ENCODE data around the gene RYK. TPM values are rescaled to one million over a fixed set of nuclear protein-coding genes. Genes with fewer than 3 reads are reported as not detected.

Gene RYK
- total RNA-seq, 1 experiment from 2014 or later = 93.7 TPM

DNA sequence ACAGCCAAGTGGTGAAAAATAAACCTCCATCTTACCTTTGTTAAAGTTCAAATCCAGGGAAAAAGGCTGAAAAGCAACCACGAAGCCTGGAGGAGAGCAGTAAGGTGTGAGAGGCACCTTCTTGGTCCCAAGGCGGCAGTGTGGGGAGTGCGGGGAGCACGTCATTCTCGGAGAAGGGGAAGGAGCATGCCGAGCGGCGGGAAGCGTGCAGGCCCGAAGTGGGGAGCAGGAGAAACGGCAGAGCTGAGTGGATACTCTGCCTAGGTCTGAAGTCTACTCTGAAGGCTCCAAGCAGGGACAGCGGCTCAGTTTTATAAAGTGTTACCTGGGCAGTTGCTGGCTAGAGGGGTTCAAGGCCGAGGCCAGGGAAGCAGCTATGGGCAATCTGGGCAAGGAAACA lies 96.9 kb downstream of the RYK start:
- Histone ChIP-seq H3F3A (ENCODE audit: insufficient read depth, low read depth) (no peaks in the 10 kb centered on the region), H3K27me3 (ENCODE audit: insufficient read depth, low read depth) (no peaks in the 10 kb centered on the region), H3K4me3 (no peak overlapping the region), H3K36me3 (ENCODE audit: low read depth) (peaks cover 30% of the 10 kb centered on the region), H3K4me1 (replicated peaks; ENCODE audit: insufficient read depth) (no peaks in the 10 kb centered on the region), H3K9me2 (ENCODE audit: insufficient read depth) (no peaks in the 10 kb centered on the region), H2AFZ (no peak overlapping the region), H4K20me1 (ENCODE audit: insufficient read depth) (no peaks in the 10 kb centered on the region), H3K4me2 (no peak overlapping the region), H3K27ac (no peak overlapping the region), H3K9me3 (ENCODE audit: insufficient read depth, low read depth) (no peaks in the 10 kb centered on the region), H3K79me2 (ENCODE audit: low read depth) (no peaks in the 10 kb centered on the region)
- TF ChIP-seq CTCF (conservative IDR thresholded peaks at IDR 0.05) (no peak), EZH2 (IDR thresholded peaks at IDR 0.05; ENCODE audit: low read depth) (no peak)
- BruUV-seq (replicated peaks) = no TSS peak
- intact Hi-C loops (cut with micrococcal nuclease; ENCODE audit: unreplicated experiment) = no loop called here
- DNase-seq = no peak
- ChIA-PET CTCF (no interaction called here), POLR2A (ENCODE audit: unreplicated experiment) (no interaction called here)

DNA sequence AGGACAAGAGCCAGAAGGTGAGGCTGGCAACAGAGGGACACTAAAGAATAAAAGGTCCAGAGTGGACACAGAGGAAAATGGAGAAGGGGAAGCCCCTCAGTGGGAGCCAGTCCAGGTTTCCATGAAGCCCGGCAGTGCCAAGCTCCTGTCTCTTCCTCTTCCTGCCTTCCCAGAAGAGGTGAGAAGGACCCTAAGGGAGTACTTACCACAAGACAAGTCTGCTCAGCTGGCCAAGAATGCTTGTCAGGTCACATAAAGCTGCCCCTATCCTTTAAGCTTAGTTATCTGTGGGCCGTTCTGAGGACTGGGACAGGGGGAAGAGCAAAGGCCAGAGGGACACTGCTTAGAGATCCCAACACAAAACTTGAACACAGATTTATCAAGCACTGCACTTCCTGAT lies 100.2 kb downstream of the RYK start:
- no peaks in the 10 kb centered on the region for H3K4me1 ChIP-seq (replicated peaks; ENCODE audit: insufficient read depth)
- DNase-seq = no peak
- H3K9me3 ChIP-seq (ENCODE audit: insufficient read depth, low read depth) = no peaks in the 10 kb centered on the region
- H3K4me3 ChIP-seq = no peak overlapping the region
- TF ChIP-seq EZH2 (IDR thresholded peaks at IDR 0.05; ENCODE audit: low read depth) (no peak), CTCF (conservative IDR thresholded peaks at IDR 0.05) (no peak)
- no peaks in the 10 kb centered on the region for H3F3A ChIP-seq (ENCODE audit: insufficient read depth, low read depth)
- peaks cover 14% of the 10 kb centered on the region; the same call in 1 of the 2 replicates for H3K36me3 ChIP-seq (ENCODE audit: low read depth)
- no peak overlapping the region for H3K4me2 ChIP-seq
- ChIA-PET CTCF (no interaction called here), POLR2A (ENCODE audit: unreplicated experiment) (no interaction called here)
- no peaks in the 10 kb centered on the region for H3K27me3 ChIP-seq (ENCODE audit: insufficient read depth, low read depth)
- intact Hi-C loops (cut with micrococcal nuclease; ENCODE audit: unreplicated experiment) = no loop called here
- H2AFZ ChIP-seq = no peak overlapping the region
- H3K79me2 ChIP-seq (ENCODE audit: low read depth) = no peaks in the 10 kb centered on the region
- BruUV-seq (replicated peaks) = no TSS peak
- H3K27ac ChIP-seq = no peak overlapping the region
- no peaks in the 10 kb centered on the region for H3K9me2 ChIP-seq (ENCODE audit: insufficient read depth)
- no peaks in the 10 kb centered on the region for H4K20me1 ChIP-seq (ENCODE audit: insufficient read depth)

GRCh38 chr3:134149286-134149685 lies 101.4 kb downstream of the RYK start:
- H3K79me2 ChIP-seq (ENCODE audit: low read depth) = no peaks in the 10 kb centered on the region
- no TSS peak for BruUV-seq (replicated peaks)
- peaks cover 9% of the 10 kb centered on the region; the same call in 1 of the 2 replicates for H3K36me3 ChIP-seq (ENCODE audit: low read depth)
- no peak for DNase-seq
- H3K4me2 ChIP-seq = no peak overlapping the region
- no peaks in the 10 kb centered on the region for H4K20me1 ChIP-seq (ENCODE audit: insufficient read depth)
- no peaks in the 10 kb centered on the region for H3K9me2 ChIP-seq (ENCODE audit: insufficient read depth)
- TF ChIP-seq CTCF (conservative IDR thresholded peaks at IDR 0.05) (no peak), EZH2 (IDR thresholded peaks at IDR 0.05; ENCODE audit: low read depth) (no peak)
- H2AFZ ChIP-seq = no peak overlapping the region
- intact Hi-C loops (cut with micrococcal nuclease; ENCODE audit: unreplicated experiment) = no loop called here
- H3K4me1 ChIP-seq (replicated peaks; ENCODE audit: insufficient read depth) = no peaks in the 10 kb centered on the region
- CTCF ChIA-PET = no interaction called here
- H3F3A ChIP-seq (ENCODE audit: insufficient read depth, low read depth) = no peaks in the 10 kb centered on the region
- H3K4me3 ChIP-seq = no peak overlapping the region
- POLR2A ChIA-PET (ENCODE audit: unreplicated experiment) = no interaction called here
- H3K27me3 ChIP-seq (ENCODE audit: insufficient read depth, low read depth) = no peaks in the 10 kb centered on the region
- no peaks in the 10 kb centered on the region for H3K9me3 ChIP-seq (ENCODE audit: insufficient read depth, low read depth)
- no peak overlapping the region for H3K27ac ChIP-seq
